ENCODE data around the gene KRT80.

KRT80 gene

GRCh38 chr12:52155048-52155868 lies 36.6 kb downstream of the KRT80 start:
- no peak for DNase-seq (ENCODE audit: low spot score)

GRCh38 chr12:52152905-52153317 lies 38.9 kb downstream of the KRT80 start:
- DNase-seq (ENCODE audit: low spot score) = no peak

GRCh38 chr12:52151837-52152783 lies 39.7 kb downstream of the KRT80 start:
- DNase-seq (ENCODE audit: low spot score) = peak; percentile 93

GRCh38 chr12:52151153-52151836 lies 40.5 kb downstream of the KRT80 start:
- no peak for DNase-seq (ENCODE audit: low spot score)

GRCh38 chr12:52149651-52150241 lies 42.1 kb downstream of the KRT80 start:
- no peak for DNase-seq (ENCODE audit: low spot score)

- DNase-seq (ENCODE audit: low spot score) = no peak
Measured at GRCh38 chr12:52149182-52149641, 42.6 kb downstream of the KRT80 start.

GRCh38 chr12:52148464-52149181 lies 43.2 kb downstream of the KRT80 start:
- DNase-seq (ENCODE audit: low spot score) = peak; percentile 64

GRCh38 chr12:52147964-52148463 lies 43.8 kb downstream of the KRT80 start:
- no peak for DNase-seq (ENCODE audit: low spot score)

- DNase-seq (ENCODE audit: low spot score) = peak; percentile 67
Measured at GRCh38 chr12:52147367-52147963, 44.3 kb downstream of the KRT80 start.

GRCh38 chr12:52146822-52147366 lies 44.9 kb downstream of the KRT80 start:
- no peak for DNase-seq (ENCODE audit: low spot score)

- no peak for DNase-seq (ENCODE audit: low spot score)
Measured at GRCh38 chr12:52146089-52146821, 45.6 kb downstream of the KRT80 start.

GRCh38 chr12:52145228-52146088 lies 46.4 kb downstream of the KRT80 start:
- DNase-seq (ENCODE audit: low spot score) = no peak

GRCh38 chr12:52144512-52145227 lies 47.1 kb downstream of the KRT80 start:
- no peak for DNase-seq (ENCODE audit: low spot score)

- no peak for DNase-seq (ENCODE audit: low spot score)
Measured at GRCh38 chr12:52142431-52142830, 49.4 kb downstream of the KRT80 start.

GRCh38 chr12:52141875-52142274 lies 49.9 kb downstream of the KRT80 start:
- DNase-seq (ENCODE audit: low spot score) = no peak

GRCh38 chr12:52141306-52141705 lies 50.5 kb downstream of the KRT80 start:
- no peak for DNase-seq (ENCODE audit: low spot score)

- DNase-seq (ENCODE audit: low spot score) = peak; percentile 94
Measured at GRCh38 chr12:52139579-52140062, 52.2 kb downstream of the KRT80 start.

GRCh38 chr12:52139147-52139546 lies 52.7 kb downstream of the KRT80 start:
- no peak for DNase-seq (ENCODE audit: low spot score)

All from iPS-NIHi11 (cell line).